Inflammatory macrophage treated with lipopolysaccharide for 4 hours (primary cell): ENCODE results near the gene TMEM167A.

Source experiments
- DNase-seq: peaks from one replicate; pipeline ENCODE4 v3.0.0-alpha.2; 2020

The TMEM167A gene

GRCh38 chr5:83076742-83077661 lies at the start of gene TMEM167A, which contains the start of gene XRCC4:
TSS of gene TMEM167A (minus strand) at chr5:83077394. CDS start at chr5:83077323, 71 bp downstream.
TSS of gene XRCC4 (plus strand) at chr5:83077547. CDS start at chr5:83104920, 27,373 bp downstream.
- DNase-seq = peak; percentile 100

GRCh38 chr5:83126501-83126900 lies 49.3 kb upstream of the TMEM167A start:
- no peak for DNase-seq

- DNase-seq = no peak
Observed at GRCh38 chr5:83125560-83125959, 48.4 kb upstream of the TMEM167A start.

- DNase-seq = no peak
Observed at GRCh38 chr5:83124593-83124992, 47.4 kb upstream of the TMEM167A start.

- no peak for DNase-seq
Observed at GRCh38 chr5:83118976-83119375, 41.8 kb upstream of the TMEM167A start.

- DNase-seq = no peak
Observed at GRCh38 chr5:83118471-83118870, 41.3 kb upstream of the TMEM167A start.

- no peak for DNase-seq
Observed at GRCh38 chr5:83115816-83116215, 38.6 kb upstream of the TMEM167A start.

- DNase-seq = no peak
Observed at GRCh38 chr5:83109380-83109779, 32.2 kb upstream of the TMEM167A start.

- no peak for DNase-seq
Observed at GRCh38 chr5:83107692-83108420, 30.7 kb upstream of the TMEM167A start.

- DNase-seq = no peak
Observed at GRCh38 chr5:83104021-83104420, 26.8 kb upstream of the TMEM167A start.

GRCh38 chr5:83102364-83102980 lies 25.3 kb upstream of the TMEM167A start:
- DNase-seq = no peak

GRCh38 chr5:83101514-83101913 lies 24.3 kb upstream of the TMEM167A start:
- DNase-seq = no peak

- DNase-seq = no peak
Observed at GRCh38 chr5:83099445-83099844, 22.3 kb upstream of the TMEM167A start.

GRCh38 chr5:83099001-83099400 lies 21.8 kb upstream of the TMEM167A start:
- no peak for DNase-seq

- no peak for DNase-seq
Observed at GRCh38 chr5:83097689-83098231, 20.6 kb upstream of the TMEM167A start.

GRCh38 chr5:83096660-83097339 lies 19.6 kb upstream of the TMEM167A start:
- peak; percentile 41 for DNase-seq

GRCh38 chr5:83095957-83096539 lies 18.9 kb upstream of the TMEM167A start:
- peak; percentile 30 for DNase-seq

GRCh38 chr5:83095163-83095956 lies 18.2 kb upstream of the TMEM167A start:
- DNase-seq = no peak

- DNase-seq = no peak
Observed at GRCh38 chr5:83093692-83094091, 16.5 kb upstream of the TMEM167A start.

- no peak for DNase-seq
Observed at GRCh38 chr5:83092619-83093018, 15.4 kb upstream of the TMEM167A start.

GRCh38 chr5:83090169-83090568 lies 13.0 kb upstream of the TMEM167A start:
- no peak for DNase-seq
